Upper lobe of left lung (tissue), 6 donors: ENCODE data around the gene C4BPB. TPM values are rescaled to one million over a fixed set of nuclear protein-coding genes. Genes with fewer than 3 reads are reported as not detected.

ENCODE experiments used
- ATAC-seq, 2 donors: fragments of 200-7000 bp; cut with Tn5 transposase; one replicate each; pipeline ENCODE4 v1.9.1; 2022; ENCODE audit warnings: mild to moderate bottlenecking in 2 of 2, moderate library complexity in 2 of 2; ENCODE audit not compliant: low FRiP score in 2 of 2
- DNase-seq, 2 donors: peaks; one replicate each; pipeline ENCODE4 v3.0.0-alpha.2; 2019 to 2020
- H3K27ac ChIP-seq, 4 donors: fragments of 200-600 bp; sonication (generic); one replicate each; pipeline ENCODE4 v1.5.1; 2016 to 2019
- H3K27me3 ChIP-seq, 4 donors: fragments of 200-600 bp; sonication (generic); one replicate each; pipeline ENCODE4 v1.5.1; 2017 to 2019
- H3K36me3 ChIP-seq, 4 donors: fragments of 200-600 bp; sonication (generic); one replicate each; pipeline ENCODE4 v1.5.1; 2016 to 2019
- H3K4me1 ChIP-seq, 4 donors: fragments of 200-600 bp; sonication (generic); one replicate each; pipeline ENCODE4 v1.5.1; 2018 to 2019
- H3K4me3 ChIP-seq, 4 donors: fragments of 200-600 bp; sonication (generic); one replicate each; pipeline ENCODE4 v1.5.1; 2017 to 2019; ENCODE audit warnings: mild to moderate bottlenecking in 2 of 4, moderate library complexity in 1 of 4
- H3K9me3 ChIP-seq, 4 donors: fragments of 200-600 bp; sonication (generic); one replicate each; pipeline ENCODE4 v1.5.1; 2018 to 2019
- CTCF ChIP-seq, 6 experiments: fragments of 450-650 bp in 4 of 6; fragments of 200-600 bp in 2 of 6; sonication (generic) in 2 of 6; IDR thresholded peaks; one replicate each; pipeline ENCODE4 v1.5.1; 2016 to 2019; ENCODE audit warnings: antibody characterized with exemption in 6 of 6
- EP300 ChIP-seq, 4 donors: sonication (generic); formaldehyde crosslinking; IDR thresholded peaks; one replicate each; pipeline ENCODE4 v1.5.1; 2017; ENCODE audit warnings: antibody characterized with exemption in 4 of 4, control low read depth in 2 of 4
- POLR2A ChIP-seq, 4 donors: fragments of 450-650 bp; IDR thresholded peaks; one replicate each; pipeline ENCODE4 v1.5.1; 2016 to 2017; ENCODE audit warnings: antibody characterized with exemption in 4 of 4, mild to moderate bottlenecking in 2 of 4
- POLR2AphosphoS5 ChIP-seq, 2 donors: sonication (generic); formaldehyde crosslinking; IDR thresholded peaks; one replicate each; pipeline ENCODE4 v1.5.1; 2017; ENCODE audit warnings: antibody characterized with exemption in 2 of 2
- WGBS, 2 donors: methylation state at CpG; one replicate each; pipeline ENCODE4 v1.1.5; 2017 to 2018; 5-methylcytosine and 5-hydroxymethylcytosine counted together
- total RNA-seq, 6 donors: library from RNA; depleted of rRNA in 4 of 6; stranded (reverse); fragments of >200 nt in 4 of 6; gene quantifications; one replicate each; pipeline versions ENCODE4 v1.1.0 to v1.2.1, GENCODE V29; 2016 to 2021
- donor health status: DM: no; HTN: no; CAD: no; lungs with moderate emphysema.
- donor health status: DM: no; HTN: yes; CAD: no; lungs with severe emphysema.

The C4BPB gene
- total RNA-seq, 6 donors from 2014 or later: 1.1 to 40.9 (median 9.2) TPM

GRCh38 chr1:207081806-207082205 lies 6.9 kb upstream of the C4BPB start:
- TF ChIP-seq POLR2A (IDR thresholded peaks at IDR 0.05) (no peak), POLR2AphosphoS5 (IDR thresholded peaks at IDR 0.05) (no peak), EP300 (IDR thresholded peaks at IDR 0.05) (no peak), CTCF (IDR thresholded peaks at IDR 0.05) (no peak)
- H3K4me1 ChIP-seq: peaks cover 0 to 23% (median 7%) of the 10 kb centered on the region in 4 donors
- DNase-seq: no peak
- H3K27me3 ChIP-seq: no peaks in the 10 kb centered on the region
- no peaks in the 10 kb centered on the region for H3K9me3 ChIP-seq
- no peaks in the 10 kb centered on the region for H3K36me3 ChIP-seq
- WGBS, 2 donors: 86 to 88% methylated on average over 2 of the region's 2 CpGs
- ATAC-seq: no peak
- no peak overlapping the region for H3K27ac ChIP-seq
- no peak overlapping the region for H3K4me3 ChIP-seq

DNA sequence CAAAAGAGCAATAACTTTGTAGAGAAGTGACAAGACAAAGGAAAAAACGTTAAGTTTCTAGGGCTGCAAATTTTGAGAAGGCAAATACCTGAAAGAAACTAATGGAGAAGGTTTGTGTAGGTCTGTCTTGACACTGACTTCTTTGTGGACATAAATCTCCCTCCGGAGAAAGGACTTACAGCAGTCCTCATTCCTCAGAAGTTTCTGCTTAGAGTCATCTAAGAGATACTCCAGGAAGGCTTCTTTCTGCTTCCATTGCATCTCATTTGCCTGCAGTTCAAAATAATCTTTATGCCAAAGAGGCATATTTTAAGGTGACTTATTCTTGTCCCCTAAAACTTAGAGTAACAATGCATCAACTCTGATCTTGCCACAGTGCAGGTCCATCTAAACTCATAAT lies 4.4 kb upstream of the C4BPB start:
- no peaks in the 10 kb centered on the region for H3K9me3 ChIP-seq
- no peaks in the 10 kb centered on the region for H3K36me3 ChIP-seq
- no peak overlapping the region for H3K27ac ChIP-seq
- 48 to 62% methylated on average over 2 of the region's 2 CpGs for WGBS, 2 donors
- no peak for DNase-seq
- H3K4me3 ChIP-seq: no peak overlapping the region
- TF ChIP-seq POLR2AphosphoS5 (IDR thresholded peaks at IDR 0.05): no peak
- TF ChIP-seq CTCF (IDR thresholded peaks at IDR 0.05): no peak
- no peak for TF ChIP-seq POLR2A (IDR thresholded peaks at IDR 0.05)
- TF ChIP-seq EP300 (IDR thresholded peaks at IDR 0.05): no peak
- peaks cover 0 to 17% (median 6%) of the 10 kb centered on the region in 4 donors for H3K4me1 ChIP-seq
- no peaks in the 10 kb centered on the region for H3K27me3 ChIP-seq
- ATAC-seq: no peak

DNA sequence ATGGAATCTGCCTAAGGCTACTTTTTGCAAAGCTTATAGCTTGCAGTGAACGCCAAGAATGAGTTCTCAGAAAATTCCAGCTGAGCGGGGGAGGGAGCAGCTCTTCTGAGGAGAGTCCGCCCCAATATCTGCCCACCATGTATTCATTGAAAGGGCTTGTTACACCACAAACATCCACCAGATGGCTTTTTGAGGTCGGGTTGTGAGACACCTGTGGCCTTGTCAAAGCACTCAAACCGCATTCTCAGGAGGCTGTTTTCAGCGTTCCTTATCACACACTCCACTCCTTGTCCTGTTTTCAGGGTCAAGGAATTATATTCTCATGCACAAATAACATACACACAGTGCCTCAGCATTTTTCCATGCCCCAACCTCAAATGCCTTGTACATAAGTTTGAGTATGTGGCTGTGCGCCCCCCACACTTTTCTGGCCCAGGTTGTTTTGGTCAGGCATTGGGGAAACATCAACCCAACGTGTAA lies 3.9 kb upstream of the C4BPB start:
- peak; percentile 36 to 82 (median 68) for TF ChIP-seq CTCF (IDR thresholded peaks at IDR 0.05)
- TF ChIP-seq POLR2AphosphoS5 (IDR thresholded peaks at IDR 0.05): no peak
- TF ChIP-seq EP300 (IDR thresholded peaks at IDR 0.05): no peak
- DNase-seq: peak in 1 of 2 donors; percentile 76
- peak; percentile 64 to 78 for ATAC-seq
- H3K4me1 ChIP-seq: peaks cover 0 to 22% (median 8%) of the 10 kb centered on the region in 4 donors
- 26 to 29% methylated on average over 8 of the region's 8 CpGs for WGBS, 2 donors
- H3K36me3 ChIP-seq: no peaks in the 10 kb centered on the region
- H3K4me3 ChIP-seq: no peak overlapping the region
- peak overlapping the region in 2 of 4 donors; percentile 24 to 37 for H3K27ac ChIP-seq
- no peaks in the 10 kb centered on the region for H3K9me3 ChIP-seq
- no peaks in the 10 kb centered on the region for H3K27me3 ChIP-seq

- WGBS, 2 donors: 73 to 75% methylated on average over 3 of the region's 3 CpGs
- DNase-seq (no peak), ATAC-seq (no peak)
- TF ChIP-seq POLR2A (IDR thresholded peaks at IDR 0.05) (no peak), EP300 (IDR thresholded peaks at IDR 0.05) (no peak), POLR2AphosphoS5 (IDR thresholded peaks at IDR 0.05) (no peak), CTCF (IDR thresholded peaks at IDR 0.05) (no peak)
- H3K27me3 ChIP-seq: no peaks in the 10 kb centered on the region
- H3K9me3 ChIP-seq: no peaks in the 10 kb centered on the region
- H3K4me1 ChIP-seq: peaks cover 0 to 25% (median 13%) of the 10 kb centered on the region in 4 donors
- H3K27ac ChIP-seq: peak overlapping the region in 1 of 4 donors; percentile 24
- H3K4me3 ChIP-seq: no peak overlapping the region
- H3K36me3 ChIP-seq: no peaks in the 10 kb centered on the region
These were observed 2.8 kb upstream of the C4BPB start for GRCh38 chr1:207085887-207086286.

DNA sequence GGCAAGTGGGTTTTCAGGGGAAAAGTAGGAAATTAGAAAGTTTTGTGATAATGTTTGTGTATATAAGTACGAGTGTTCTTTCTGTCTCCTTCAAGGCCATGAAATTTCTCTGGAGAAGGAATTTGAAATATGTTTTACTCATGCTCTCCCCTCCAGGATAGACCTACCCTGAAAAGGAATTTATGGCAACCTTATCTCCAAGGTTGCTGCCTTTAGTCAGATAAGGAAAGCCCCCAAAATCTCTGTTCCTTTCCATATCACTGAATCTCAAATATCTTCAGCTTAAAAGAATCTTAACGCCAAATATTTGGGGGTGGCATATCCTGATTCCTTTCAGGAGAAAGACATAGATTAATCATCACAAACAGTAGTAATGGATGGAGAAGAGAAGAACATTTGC lies 499 bp upstream of the C4BPB start:
- peak overlapping the region in 1 of 4 donors; percentile 68 for H3K27ac ChIP-seq
- no peaks in the 10 kb centered on the region for H3K9me3 ChIP-seq
- H3K4me3 ChIP-seq: no peak overlapping the region
- WGBS, 2 donors: 63 to 65% methylated on average over 2 of the region's 2 CpGs
- no peaks in the 10 kb centered on the region for H3K36me3 ChIP-seq
- H3K27me3 ChIP-seq: no peaks in the 10 kb centered on the region
- DNase-seq (no peak), ATAC-seq (no peak)
- H3K4me1 ChIP-seq: peaks cover 0 to 25% (median 16%) of the 10 kb centered on the region in 4 donors
- TF ChIP-seq CTCF (IDR thresholded peaks at IDR 0.05): no peak
- TF ChIP-seq POLR2A (IDR thresholded peaks at IDR 0.05): no peak
- no peak for TF ChIP-seq POLR2AphosphoS5 (IDR thresholded peaks at IDR 0.05)
- TF ChIP-seq EP300 (IDR thresholded peaks at IDR 0.05): no peak
